Subcutaneous adipose tissue (tissue), 4 donors: ENCODE measurements around the gene MCC. TPM values are rescaled to one million over a fixed set of nuclear protein-coding genes. Genes with fewer than 3 reads are reported as not detected.

ENCODE experiments used
- total RNA-seq, 4 donors: library from RNA; depleted of rRNA; stranded (reverse); fragments of >200 nt; gene quantifications; one replicate each; pipeline ENCODE4 v1.1.0, GENCODE V29; 2016
- TF ChIP-seq, protein P1 (sequence below): fragments of 450-650 bp; IDR thresholded peaks from one replicate; pipeline ENCODE4 v1.5.1; 2016; ENCODE audit warnings: low read depth, mild to moderate bottlenecking, control low read depth, antibody characterized with exemption, moderate library complexity

MCC gene
- total RNA-seq, 4 donors from 2014 or later: 15.0 to 57.3 (median 23.7) TPM

DNA sequence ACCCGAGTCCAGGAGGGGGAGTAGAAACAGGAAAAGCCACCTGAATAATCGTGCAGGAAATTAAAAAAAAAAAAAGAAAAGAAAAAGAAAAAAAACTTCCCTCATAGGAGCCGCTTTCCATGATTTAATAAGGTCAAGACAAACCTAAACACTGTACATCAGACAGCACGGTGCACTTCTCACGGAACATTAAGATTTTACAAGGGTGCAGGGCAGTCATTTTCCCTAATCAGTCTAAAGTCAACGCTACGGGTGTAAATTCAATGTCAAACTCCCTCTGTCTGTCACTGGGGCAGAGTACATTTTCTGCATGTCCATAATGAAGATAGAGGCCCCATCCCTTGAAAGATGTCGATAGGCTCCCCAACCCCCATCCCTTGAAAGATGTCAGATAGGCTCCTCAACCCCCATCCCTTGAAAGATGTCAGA lies 193.1 kb downstream of the MCC start:
- TF ChIP-seq, protein P1, sequence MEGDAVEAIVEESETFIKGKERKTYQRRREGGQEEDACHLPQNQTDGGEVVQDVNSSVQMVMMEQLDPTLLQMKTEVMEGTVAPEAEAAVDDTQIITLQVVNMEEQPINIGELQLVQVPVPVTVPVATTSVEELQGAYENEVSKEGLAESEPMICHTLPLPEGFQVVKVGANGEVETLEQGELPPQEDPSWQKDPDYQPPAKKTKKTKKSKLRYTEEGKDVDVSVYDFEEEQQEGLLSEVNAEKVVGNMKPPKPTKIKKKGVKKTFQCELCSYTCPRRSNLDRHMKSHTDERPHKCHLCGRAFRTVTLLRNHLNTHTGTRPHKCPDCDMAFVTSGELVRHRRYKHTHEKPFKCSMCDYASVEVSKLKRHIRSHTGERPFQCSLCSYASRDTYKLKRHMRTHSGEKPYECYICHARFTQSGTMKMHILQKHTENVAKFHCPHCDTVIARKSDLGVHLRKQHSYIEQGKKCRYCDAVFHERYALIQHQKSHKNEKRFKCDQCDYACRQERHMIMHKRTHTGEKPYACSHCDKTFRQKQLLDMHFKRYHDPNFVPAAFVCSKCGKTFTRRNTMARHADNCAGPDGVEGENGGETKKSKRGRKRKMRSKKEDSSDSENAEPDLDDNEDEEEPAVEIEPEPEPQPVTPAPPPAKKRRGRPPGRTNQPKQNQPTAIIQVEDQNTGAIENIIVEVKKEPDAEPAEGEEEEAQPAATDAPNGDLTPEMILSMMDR: no peak

DNA sequence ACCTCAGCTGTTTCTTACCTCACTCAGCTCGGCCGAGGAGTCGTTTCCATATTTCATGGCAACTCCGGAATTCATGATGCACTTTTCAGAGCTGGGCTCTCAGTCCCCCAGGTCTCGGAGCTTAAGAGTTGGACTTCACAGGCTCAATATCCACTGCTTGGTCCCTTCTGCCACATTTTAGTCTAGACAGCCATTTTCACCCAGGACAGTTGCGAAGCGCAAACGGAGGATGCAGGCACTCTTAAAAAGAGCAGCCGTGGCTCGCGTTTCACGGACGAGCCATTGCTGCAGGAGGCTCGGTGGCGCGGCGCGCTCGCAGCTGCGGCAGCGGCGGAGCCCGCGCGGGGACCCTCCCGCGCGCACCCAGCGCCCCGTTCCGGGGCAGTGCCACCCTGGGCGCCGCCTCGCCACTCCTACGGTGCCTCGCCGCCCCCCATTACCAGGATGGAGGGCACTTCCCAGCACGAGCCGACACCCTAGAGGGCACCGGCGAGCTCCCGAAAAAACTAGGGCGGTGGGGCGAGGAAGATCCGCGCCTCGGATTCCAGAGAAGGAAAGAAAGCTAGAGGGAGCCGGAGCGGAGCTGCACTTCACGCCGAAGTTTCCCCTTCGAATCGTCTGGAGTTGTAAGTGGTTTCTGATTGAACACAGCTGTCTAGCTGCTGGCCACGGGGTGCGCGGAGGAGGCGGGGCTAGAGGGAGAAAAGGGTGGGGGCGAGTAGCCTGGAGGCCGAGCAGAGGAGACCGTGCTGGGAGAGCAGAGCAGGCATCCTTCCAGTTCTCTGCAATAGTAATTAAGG lies 193.7 kb downstream of the MCC start:
- TF ChIP-seq, protein P1: no peak

DNA sequence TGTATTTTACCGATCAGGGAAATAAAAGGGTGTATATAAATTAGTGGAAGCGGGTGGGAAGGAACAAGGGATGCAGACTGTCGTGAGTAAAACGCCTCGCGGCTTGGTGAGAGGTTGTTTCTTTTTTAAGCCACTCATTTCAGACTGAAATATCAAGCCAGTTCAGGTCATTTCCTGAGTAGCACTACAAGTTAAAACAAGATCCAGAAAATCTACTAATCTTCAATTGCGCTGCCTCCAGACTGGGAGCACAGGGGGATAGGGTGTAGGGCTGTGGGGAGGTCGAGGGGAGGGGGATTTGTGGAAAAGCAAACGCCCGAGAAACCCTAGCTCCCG lies 194.3 kb downstream of the MCC start:
- TF ChIP-seq, protein P1: no peak

GRCh38 chr5:113293068-113293974 lies 194.9 kb downstream of the MCC start:
- TF ChIP-seq, protein P1: no peak

GRCh38 chr5:113292462-113292861 lies 195.8 kb downstream of the MCC start:
- TF ChIP-seq, protein P1: no peak

DNA sequence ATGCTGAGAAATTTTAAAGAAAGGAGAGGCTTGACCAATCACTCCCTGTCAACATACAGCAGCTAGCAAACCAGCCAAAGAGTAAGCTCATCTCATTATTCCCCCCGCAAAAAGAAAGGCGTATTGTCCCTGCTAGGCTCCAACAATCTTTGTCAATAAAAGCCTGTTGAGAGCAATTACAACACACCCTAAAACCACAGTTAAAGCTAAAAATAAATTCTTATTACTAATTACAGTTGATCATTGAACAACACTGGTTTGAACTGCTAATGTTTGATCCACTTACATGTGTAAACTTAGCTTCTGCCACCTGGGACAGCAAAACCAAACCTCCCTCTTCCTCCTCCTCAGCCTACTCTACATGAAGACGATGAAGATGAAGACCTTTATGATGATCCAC lies 204.7 kb downstream of the MCC start:
- TF ChIP-seq, protein P1: no peak

DNA sequence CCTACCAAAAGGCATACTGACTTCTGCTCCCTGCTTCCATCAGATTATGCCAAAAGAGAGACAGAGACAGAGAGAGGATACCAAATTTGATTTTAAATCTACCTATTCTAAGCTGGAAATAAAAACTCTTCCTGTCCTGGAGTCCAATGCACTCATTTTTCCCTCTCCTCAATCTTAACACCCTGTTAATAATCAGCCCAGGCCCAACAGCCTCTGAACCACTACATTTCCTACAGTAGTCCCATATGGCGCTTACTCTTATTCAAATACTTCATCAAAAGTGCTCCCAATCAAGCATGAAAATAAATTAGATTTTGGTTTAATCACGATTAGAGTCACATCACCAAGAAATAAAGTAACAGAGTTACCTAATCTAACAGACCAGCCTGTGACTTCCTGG lies 205.8 kb downstream of the MCC start:
- TF ChIP-seq, protein P1: no peak
